Panc1 (cell line): Measurements from ENCODE around the gene IFIT3. TPM values are rescaled to one million over a fixed set of nuclear protein-coding genes. Genes with fewer than 3 reads are reported as not detected.

Experiments used
- ATAC-seq: fragments of 200-7000 bp; cut with Tn5 transposase; 2 replicates; pipeline ENCODE4 v1.9.1; 2020; ENCODE audit warnings: mild to moderate bottlenecking, moderate library complexity
- BruUV-seq: library from RNA; stranded (reverse); fragments of 400-500 nt; replicated peaks from 2 replicates; lab custom pipeline; 2021; lab: Mats Ljungman, UMichigan
- CTCF ChIA-PET: fragments of 300-600 bp; sonication (Branson Sonifier 250); formaldehyde crosslinking; loops from one replicate; lab custom pipeline; 2022; ENCODE audit warnings: antibody characterized with exemption; lab: Charles Lee
- POLR2A ChIA-PET: fragments of 300-600 bp; sonication (Branson Sonifier 250); formaldehyde crosslinking; loops from one replicate; lab custom pipeline; 2022; ENCODE audit warnings: antibody characterized with exemption; lab: Charles Lee
- DNase-seq: peaks from one replicate; pipeline ENCODE4 v3.0.0-alpha.2; 2010; ENCODE audit warnings: low read depth, low spot score
- H3K27ac ChIP-seq: 2 replicates; pipeline ENCODE4 v1.5.1; 2011; ENCODE audit warnings: mild to moderate bottlenecking, low read length, inconsistent platforms
- H3K27me3 ChIP-seq: fragments of 200-500 bp; sonication (Bioruptor generic); 2 replicates; pipeline ENCODE4 v1.6.0; 2014; ENCODE audit warnings: low read length, inconsistent platforms; ENCODE audit not compliant: control insufficient read depth, insufficient read depth
- H3K36me3 ChIP-seq: fragments of 200-500 bp; sonication (Bioruptor generic); 2 replicates; pipeline ENCODE4 v1.5.1; 2014; ENCODE audit warnings: inconsistent platforms, mild to moderate bottlenecking, low read length, moderate library complexity; ENCODE audit not compliant: control insufficient read depth, insufficient read depth
- H3K4me1 ChIP-seq: 2 replicates; pipeline ENCODE4 v1.5.1; 2011; ENCODE audit warnings: inconsistent platforms, mild to moderate bottlenecking, low read length, moderate library complexity; ENCODE audit not compliant: control insufficient read depth, insufficient read depth
- H3K4me3 ChIP-seq, 2 experiments: 2 replicates each; pipeline ENCODE4 v1.5.1; 2011 to 2012; ENCODE audit warnings: low read depth in 2 of 2, low read length in 2 of 2, mild to moderate bottlenecking in 2 of 2, inconsistent platforms in 1 of 2, moderate library complexity in 1 of 2
- H3K9me3 ChIP-seq: fragments of 200-500 bp; sonication (Bioruptor generic); 2 replicates; pipeline ENCODE4 v1.5.1; 2014; ENCODE audit warnings: low read depth, mild to moderate bottlenecking, inconsistent platforms, low read length, moderate library complexity; ENCODE audit not compliant: control insufficient read depth, insufficient read depth
- POLR2AphosphoS5 ChIP-seq: IDR thresholded peaks from 2 replicates; pipeline ENCODE4 v1.6.1; 2012; ENCODE audit warnings: mild to moderate bottlenecking, low read depth, low read length, moderate library complexity
- SIN3A ChIP-seq: IDR thresholded peaks from 2 replicates; pipeline ENCODE4 v1.6.1; 2012; ENCODE audit warnings: low read depth, mild to moderate bottlenecking, low read length, moderate library complexity, borderline replicate concordance; ENCODE audit not compliant: insufficient read depth
- TCF7L2 ChIP-seq: IDR thresholded peaks from 2 replicates; pipeline ENCODE4 v1.6.1; 2011; ENCODE audit warnings: mild to moderate bottlenecking, low read depth, low read length, inconsistent platforms
- in situ Hi-C: cut with HindIII; loops from 2 replicates; pipeline ENCODE4 v1.10.0; 2016; ENCODE audit warnings: low sequenced_read_pairs, low pct_unique_long_range_greater_than_20kb
- intact Hi-C: fragments of 100-400 bp; cut with micrococcal nuclease; formaldehyde crosslinking; loops from one replicate; pipeline ENCODE4 v1.10.0; 2022; ENCODE audit not compliant: unreplicated experiment
- total RNA-seq: library from RNA; stranded (reverse); gene quantifications from one replicate; pipeline ENCODE4 v1.2.1, GENCODE V29; 2021; ENCODE audit not compliant: unreplicated experiment
- TF ChIP-seq, protein P1 (sequence below): fragments of 450-650 bp; IDR thresholded peaks from 2 replicates; pipeline ENCODE4 v1.5.1; 2017; ENCODE audit warnings: mild to moderate bottlenecking
- TF ChIP-seq, protein P2 (sequence below), 2 experiments: IDR thresholded peaks; 2 replicates each; pipeline ENCODE4 v1.6.1; 2011 to 2012; ENCODE audit warnings: low read depth in 2 of 2, control low read depth in 1 of 2, low read length in 1 of 2, mild to moderate bottlenecking in 1 of 2, moderate library complexity in 1 of 2; ENCODE audit not compliant: insufficient read depth in 1 of 2

IFIT3 gene
- total RNA-seq, 1 experiment from 2014 or later: 29.8 TPM

DNA sequence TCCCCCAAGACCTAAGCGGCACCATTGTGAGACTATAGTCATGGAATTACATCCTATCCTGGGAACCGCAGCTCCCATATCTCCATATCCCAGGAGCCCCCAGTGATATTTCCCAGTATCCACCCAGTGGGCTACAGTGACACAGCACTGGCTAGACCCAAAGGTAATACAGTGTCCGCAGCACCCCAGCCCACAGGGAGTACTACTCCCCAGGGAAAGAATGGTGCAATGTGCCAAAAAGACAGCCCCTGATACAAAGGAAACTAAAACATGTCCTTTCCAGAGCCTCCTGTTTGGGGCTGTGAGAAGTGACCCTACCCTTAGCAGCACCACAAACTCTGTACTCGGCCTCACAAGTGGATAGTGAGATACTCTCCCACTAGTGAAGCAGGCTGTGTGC lies 30.4 kb upstream of the IFIT3 start:
- in situ Hi-C loops: no loop called here
- TF ChIP-seq TCF7L2 (no peak), POLR2AphosphoS5 (no peak), SIN3A (no peak)
- TF ChIP-seq, protein P1, sequence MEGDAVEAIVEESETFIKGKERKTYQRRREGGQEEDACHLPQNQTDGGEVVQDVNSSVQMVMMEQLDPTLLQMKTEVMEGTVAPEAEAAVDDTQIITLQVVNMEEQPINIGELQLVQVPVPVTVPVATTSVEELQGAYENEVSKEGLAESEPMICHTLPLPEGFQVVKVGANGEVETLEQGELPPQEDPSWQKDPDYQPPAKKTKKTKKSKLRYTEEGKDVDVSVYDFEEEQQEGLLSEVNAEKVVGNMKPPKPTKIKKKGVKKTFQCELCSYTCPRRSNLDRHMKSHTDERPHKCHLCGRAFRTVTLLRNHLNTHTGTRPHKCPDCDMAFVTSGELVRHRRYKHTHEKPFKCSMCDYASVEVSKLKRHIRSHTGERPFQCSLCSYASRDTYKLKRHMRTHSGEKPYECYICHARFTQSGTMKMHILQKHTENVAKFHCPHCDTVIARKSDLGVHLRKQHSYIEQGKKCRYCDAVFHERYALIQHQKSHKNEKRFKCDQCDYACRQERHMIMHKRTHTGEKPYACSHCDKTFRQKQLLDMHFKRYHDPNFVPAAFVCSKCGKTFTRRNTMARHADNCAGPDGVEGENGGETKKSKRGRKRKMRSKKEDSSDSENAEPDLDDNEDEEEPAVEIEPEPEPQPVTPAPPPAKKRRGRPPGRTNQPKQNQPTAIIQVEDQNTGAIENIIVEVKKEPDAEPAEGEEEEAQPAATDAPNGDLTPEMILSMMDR: no peak
- TF ChIP-seq, protein P2, sequence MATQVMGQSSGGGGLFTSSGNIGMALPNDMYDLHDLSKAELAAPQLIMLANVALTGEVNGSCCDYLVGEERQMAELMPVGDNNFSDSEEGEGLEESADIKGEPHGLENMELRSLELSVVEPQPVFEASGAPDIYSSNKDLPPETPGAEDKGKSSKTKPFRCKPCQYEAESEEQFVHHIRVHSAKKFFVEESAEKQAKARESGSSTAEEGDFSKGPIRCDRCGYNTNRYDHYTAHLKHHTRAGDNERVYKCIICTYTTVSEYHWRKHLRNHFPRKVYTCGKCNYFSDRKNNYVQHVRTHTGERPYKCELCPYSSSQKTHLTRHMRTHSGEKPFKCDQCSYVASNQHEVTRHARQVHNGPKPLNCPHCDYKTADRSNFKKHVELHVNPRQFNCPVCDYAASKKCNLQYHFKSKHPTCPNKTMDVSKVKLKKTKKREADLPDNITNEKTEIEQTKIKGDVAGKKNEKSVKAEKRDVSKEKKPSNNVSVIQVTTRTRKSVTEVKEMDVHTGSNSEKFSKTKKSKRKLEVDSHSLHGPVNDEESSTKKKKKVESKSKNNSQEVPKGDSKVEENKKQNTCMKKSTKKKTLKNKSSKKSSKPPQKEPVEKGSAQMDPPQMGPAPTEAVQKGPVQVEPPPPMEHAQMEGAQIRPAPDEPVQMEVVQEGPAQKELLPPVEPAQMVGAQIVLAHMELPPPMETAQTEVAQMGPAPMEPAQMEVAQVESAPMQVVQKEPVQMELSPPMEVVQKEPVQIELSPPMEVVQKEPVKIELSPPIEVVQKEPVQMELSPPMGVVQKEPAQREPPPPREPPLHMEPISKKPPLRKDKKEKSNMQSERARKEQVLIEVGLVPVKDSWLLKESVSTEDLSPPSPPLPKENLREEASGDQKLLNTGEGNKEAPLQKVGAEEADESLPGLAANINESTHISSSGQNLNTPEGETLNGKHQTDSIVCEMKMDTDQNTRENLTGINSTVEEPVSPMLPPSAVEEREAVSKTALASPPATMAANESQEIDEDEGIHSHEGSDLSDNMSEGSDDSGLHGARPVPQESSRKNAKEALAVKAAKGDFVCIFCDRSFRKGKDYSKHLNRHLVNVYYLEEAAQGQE (IDR thresholded peaks at IDR 0.05; ENCODE audit: insufficient read depth in 1 of 2, low read depth in 2 of 2, low read length in 1 of 2): no peak
- intact Hi-C loops: no loop called here
- peak; percentile 36; the same call in 1 of the 2 replicates for ATAC-seq
- Histone ChIP-seq H3K36me3 (no peaks in the 10 kb centered on the region), H3K4me1 (no peaks in the 10 kb centered on the region; the same call in 1 of the 2 replicates), H3K9me3 (peaks cover 4% of the 10 kb centered on the region; the same call in 1 of the 2 replicates), H3K27me3 (no peaks in the 10 kb centered on the region), H3K27ac (0 out of 2 replicates have a peak overlapping the region, but pooled peaks have one; percentile 29), H3K4me3 (no peak overlapping the region)
- no peak for DNase-seq
- ChIA-PET CTCF (no interaction called here), POLR2A (no interaction called here)
- BruUV-seq: no TSS peak

DNA sequence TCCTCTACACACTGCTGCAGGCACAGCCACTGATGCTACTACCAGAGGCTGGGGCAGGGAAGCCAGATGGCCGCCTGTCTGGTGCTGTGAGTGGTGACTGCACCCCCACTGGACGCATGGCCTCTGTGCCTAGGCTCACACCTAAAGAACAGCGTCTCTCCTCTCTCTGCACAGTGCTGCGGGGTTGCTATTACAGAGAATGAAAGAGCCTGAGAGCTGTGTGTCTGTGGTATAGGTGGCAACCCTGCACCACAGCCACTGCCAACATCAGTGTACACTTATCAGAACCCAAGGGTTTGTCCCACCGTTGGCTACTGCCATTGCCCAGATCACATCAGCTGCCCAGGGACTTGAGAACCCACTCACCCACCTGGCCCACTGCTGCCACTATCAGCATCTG lies 30.0 kb upstream of the IFIT3 start:
- intact Hi-C loops: no loop called here
- ChIA-PET POLR2A (interaction anchor here (0.6 kb wide), 1 partner anchor 62 kb away, joined by 3 read pairs; no protein-coding TSS in a partner anchor), CTCF (no interaction called here)
- Histone ChIP-seq H3K27me3 (no peaks in the 10 kb centered on the region), H3K4me1 (peaks cover 4% of the 10 kb centered on the region), H3K36me3 (no peaks in the 10 kb centered on the region), H3K4me3 (no peak overlapping the region), H3K9me3 (peaks cover 4% of the 10 kb centered on the region; the same call in 1 of the 2 replicates), H3K27ac (peak overlapping the region; percentile 29; the same call in 1 of the 2 replicates)
- TF ChIP-seq, protein P1: no peak
- no peak for TF ChIP-seq SIN3A
- no peak for TF ChIP-seq POLR2AphosphoS5
- TF ChIP-seq, protein P2 (IDR thresholded peaks at IDR 0.05; ENCODE audit: insufficient read depth in 1 of 2, low read depth in 2 of 2, low read length in 1 of 2): no peak
- no peak for TF ChIP-seq TCF7L2
- ATAC-seq: peak; percentile 8; the same call in 1 of the 2 replicates
- DNase-seq: no peak
- in situ Hi-C loops: no loop called here
- no TSS peak for BruUV-seq
